HG03139 (cell line): ENCODE measurements around the gene CAMTA1.

Experiments
- ATAC-seq: cut with Tn5 transposase; IDR thresholded peaks from one replicate; pipeline ENCODE4 v1.9.1; 2021; ENCODE audit not compliant: unreplicated experiment

The CAMTA1 gene

GRCh38 chr1:7418442-7419080, 633.3 kb downstream of the CAMTA1 start:
- no peak for ATAC-seq

- no peak for ATAC-seq
These were observed 634.8 kb downstream of the CAMTA1 start for GRCh38 chr1:7420098-7420445.

GRCh38 chr1:7420470-7421100, 635.3 kb downstream of the CAMTA1 start:
- ATAC-seq = no peak

- no peak for ATAC-seq
These were observed 636.3 kb downstream of the CAMTA1 start for GRCh38 chr1:7421471-7422075.

GRCh38 chr1:7422081-7422480, 636.8 kb downstream of the CAMTA1 start:
- no peak for ATAC-seq

GRCh38 chr1:7422561-7422960, 637.3 kb downstream of the CAMTA1 start:
- ATAC-seq = no peak

GRCh38 chr1:7422966-7423365, 637.7 kb downstream of the CAMTA1 start:
- no peak for ATAC-seq

GRCh38 chr1:7424352-7424890, 639.2 kb downstream of the CAMTA1 start:
- ATAC-seq = no peak

- no peak for ATAC-seq
These were observed 640.0 kb downstream of the CAMTA1 start for GRCh38 chr1:7425229-7425628.

GRCh38 chr1:7425771-7426170, 640.5 kb downstream of the CAMTA1 start:
- ATAC-seq = no peak

- ATAC-seq = no peak
These were observed 641.7 kb downstream of the CAMTA1 start for GRCh38 chr1:7426780-7427604.

GRCh38 chr1:7427605-7428300, 642.5 kb downstream of the CAMTA1 start:
- no peak for ATAC-seq

GRCh38 chr1:7429290-7429689, 644.0 kb downstream of the CAMTA1 start:
- no peak for ATAC-seq

GRCh38 chr1:7430047-7430608, 644.9 kb downstream of the CAMTA1 start:
- ATAC-seq = no peak

- no peak for ATAC-seq
These were observed 645.4 kb downstream of the CAMTA1 start for GRCh38 chr1:7430691-7431090.

GRCh38 chr1:7432102-7432899, 647.0 kb downstream of the CAMTA1 start:
- ATAC-seq = no peak

GRCh38 chr1:7432900-7433380, 647.7 kb downstream of the CAMTA1 start:
- ATAC-seq = no peak

- ATAC-seq = no peak
These were observed 649.3 kb downstream of the CAMTA1 start for GRCh38 chr1:7434566-7434965.

- no peak for ATAC-seq
These were observed 650.2 kb downstream of the CAMTA1 start for GRCh38 chr1:7435276-7436055.
